H1 (cell line): Measurements from ENCODE around the gene ATG7. TPM values are rescaled to one million over a fixed set of nuclear protein-coding genes. Genes with fewer than 3 reads are reported as not detected.

Experiments used
- CTCF ChIA-PET: fragments of 300-600 bp; sonication (Branson Sonifier 250); formaldehyde crosslinking; loops from one replicate; lab custom pipeline; 2021; ENCODE audit not compliant: partially characterized antibody; lab: Charles Lee
- POLR2A ChIA-PET: fragments of 300-600 bp; sonication (Branson Sonifier 250); formaldehyde crosslinking; loops from one replicate; lab custom pipeline; 2021; ENCODE audit warnings: inconsistent platforms; ENCODE audit not compliant: partially characterized antibody; lab: Charles Lee
- DNase-seq, 2 experiments: peaks; one replicate each; pipeline versions ENCODE4 v3.0.0 to v3.0.0-alpha.2; 2010 to 2022; ENCODE audit warnings: low spot score in 2 of 2, low read depth in 1 of 2, mixed read lengths in 1 of 2
- FAIRE-seq: peaks from 2 replicates; lab custom pipeline; 2011; peaks lifted over from hg19 to GRCh38; lab: Jason Lieb, UNC
- H2AFZ ChIP-seq: 2 replicates; pipeline ENCODE4 v1.8.1; 2012; ENCODE audit warnings: low read length, inconsistent platforms
- H2AK5ac ChIP-seq: 2 replicates; pipeline ENCODE4 v1.6.1; 2013; ENCODE audit warnings: low read depth, low read length
- H2BK120ac ChIP-seq: replicated peaks from 2 replicates; pipeline ENCODE3; 2013; ENCODE audit warnings: low read depth, low read length, inconsistent platforms
- H2BK12ac ChIP-seq: 2 replicates; pipeline ENCODE4 v1.6.1; 2013; ENCODE audit warnings: low read depth, low read length
- H2BK15ac ChIP-seq: 2 replicates; pipeline ENCODE4 v1.6.1; 2013; ENCODE audit warnings: low read length
- H2BK20ac ChIP-seq: 2 replicates; pipeline ENCODE4 v1.6.1; 2013; ENCODE audit warnings: low read length
- H2BK5ac ChIP-seq: 2 replicates; pipeline ENCODE4 v1.6.1; 2013; ENCODE audit warnings: low read depth, low read length
- H3K14ac ChIP-seq: 2 replicates; pipeline ENCODE4 v1.6.1; 2013; ENCODE audit warnings: inconsistent platforms; ENCODE audit not compliant: insufficient read length
- H3K18ac ChIP-seq: 2 replicates; pipeline ENCODE4 v1.6.1; 2013; ENCODE audit warnings: low read length; ENCODE audit errors: extremely low read depth
- H3K23ac ChIP-seq: 2 replicates; pipeline ENCODE4 v1.6.1; 2013; ENCODE audit warnings: inconsistent platforms; ENCODE audit not compliant: insufficient read length
- H3K23me2 ChIP-seq: 2 replicates; pipeline ENCODE4 v1.6.1; 2013; ENCODE audit warnings: low read depth, low read length
- H3K27ac ChIP-seq: 2 replicates; pipeline ENCODE4 v1.6.1; 2011; ENCODE audit warnings: low read depth, low read length, inconsistent platforms
- H3K27me3 ChIP-seq, 4 experiments: replicated peaks in 1 of 4; 1 replicate in 1 of 4; 2 replicates in 3 of 4; pipeline versions ENCODE4 v1.6.1 to v1.8.1; 2011 to 2013; ENCODE audit warnings: low read length in 3 of 4, mild to moderate bottlenecking in 3 of 4, inconsistent platforms in 2 of 4, mixed read lengths in 2 of 4, moderate library complexity in 1 of 4; ENCODE audit not compliant: control insufficient read depth in 3 of 4, insufficient read depth in 3 of 4; ENCODE audit errors: extremely low read depth in 1 of 4
- H3K36me3 ChIP-seq, 4 experiments: 2 replicates each; pipeline versions ENCODE4 v1.6.1 to v1.8.1; 2011 to 2013; ENCODE audit warnings: mild to moderate bottlenecking in 4 of 4, low read length in 3 of 4, moderate library complexity in 2 of 4, control low read depth in 1 of 4, inconsistent platforms in 1 of 4; ENCODE audit not compliant: insufficient read depth in 4 of 4, control insufficient read depth in 2 of 4
- H3K4ac ChIP-seq: replicated peaks from 2 replicates; pipeline ENCODE3; 2013; ENCODE audit warnings: low read length, low read depth, mixed read lengths, inconsistent platforms; ENCODE audit not compliant: insufficient read length
- H3K4me1 ChIP-seq, 4 experiments: replicated peaks in 1 of 4; 1 replicate in 1 of 4; 2 replicates in 3 of 4; pipeline versions ENCODE4 v1.6.1 to v1.8.1; 2011 to 2013; ENCODE audit warnings: low read length in 3 of 4, inconsistent platforms in 2 of 4, mixed read lengths in 1 of 4; ENCODE audit not compliant: insufficient read depth in 4 of 4, control insufficient read depth in 3 of 4
- H3K4me2 ChIP-seq, 2 experiments: 2 replicates each; pipeline versions ENCODE4 v1.6.1 to v1.8.1; 2011 to 2013; ENCODE audit warnings: low read depth in 2 of 2, low read length in 2 of 2, control low read depth in 1 of 2, inconsistent platforms in 1 of 2, mild to moderate bottlenecking in 1 of 2; ENCODE audit not compliant: insufficient read depth in 1 of 2
- H3K4me3 ChIP-seq, 4 experiments: fragments of 200-600, 300-600 bp in 1 of 4; sonication (generic), shearing (Covaris generic), sonication (Bioruptor Twin) in 1 of 4; 2 replicates each; pipeline versions ENCODE4 v1.5.1 to v1.8.1; 2011 to 2016; ENCODE audit warnings: low read length in 4 of 4, low read depth in 3 of 4, control low read depth in 2 of 4, inconsistent platforms in 2 of 4, mild to moderate bottlenecking in 2 of 4, mixed read lengths in 1 of 4, moderate library complexity in 1 of 4; ENCODE audit not compliant: insufficient read depth in 2 of 4; ENCODE audit errors: extremely low read depth in 1 of 4
- H3K56ac ChIP-seq: replicated peaks from 2 replicates; pipeline ENCODE3; 2013; ENCODE audit warnings: low read depth, mild to moderate bottlenecking, mixed read lengths, low read length, inconsistent platforms; ENCODE audit not compliant: insufficient read length
- H3K79me1 ChIP-seq: 2 replicates; pipeline ENCODE4 v1.6.1; 2013; ENCODE audit warnings: low read depth, low read length, control low read depth
- H3K79me2 ChIP-seq, 2 experiments: 2 replicates each; pipeline versions ENCODE4 v1.6.1 to v1.8.1; 2012 to 2013; ENCODE audit warnings: low read length in 2 of 2, mild to moderate bottlenecking in 2 of 2, inconsistent platforms in 1 of 2; ENCODE audit not compliant: insufficient read depth in 2 of 2, control insufficient read depth in 1 of 2
- H3K9ac ChIP-seq, 4 experiments: replicated peaks in 1 of 4; 1 replicate in 1 of 4; 2 replicates in 3 of 4; pipeline versions ENCODE4 v1.6.1 to v1.8.1; 2011 to 2013; ENCODE audit warnings: low read depth in 3 of 4, low read length in 3 of 4, control low read depth in 2 of 4, mild to moderate bottlenecking in 2 of 4, moderate library complexity in 2 of 4, inconsistent platforms in 1 of 4; ENCODE audit errors: extremely low read depth in 1 of 4
- H3K9me3 ChIP-seq, 2 experiments: 2 replicates each; pipeline versions ENCODE4 v1.6.1 to v1.8.1; 2012 to 2013; ENCODE audit warnings: mild to moderate bottlenecking in 2 of 2, moderate library complexity in 2 of 2, control low read depth in 1 of 2, inconsistent platforms in 1 of 2, low read depth in 1 of 2, low read length in 1 of 2, mixed read lengths in 1 of 2; ENCODE audit not compliant: insufficient read depth in 2 of 2
- H4K20me1 ChIP-seq, 2 experiments: replicated peaks in 1 of 2; 2 replicates each; pipeline versions ENCODE3 to v1.8.1; 2011 to 2013; ENCODE audit warnings: inconsistent platforms in 2 of 2, low read length in 2 of 2, mild to moderate bottlenecking in 1 of 2; ENCODE audit not compliant: insufficient read depth in 2 of 2, control insufficient read depth in 1 of 2
- H4K5ac ChIP-seq: 2 replicates; pipeline ENCODE4 v1.6.1; 2013; ENCODE audit warnings: low read length, low read depth, mixed read lengths, inconsistent platforms; ENCODE audit not compliant: insufficient read length
- H4K8ac ChIP-seq: 2 replicates; pipeline ENCODE4 v1.8.0; 2013; ENCODE audit warnings: mild to moderate bottlenecking, moderate library complexity, low read length, inconsistent platforms; ENCODE audit not compliant: insufficient read depth; ENCODE audit errors: extremely low read depth
- H4K91ac ChIP-seq: replicated peaks from 2 replicates; pipeline ENCODE3; 2013; ENCODE audit warnings: low read length, mixed read lengths, inconsistent platforms; ENCODE audit not compliant: insufficient read length
- ATF3 ChIP-seq: IDR thresholded peaks from 2 replicates; pipeline ENCODE4 v1.6.1; 2011; ENCODE audit warnings: low read depth, mild to moderate bottlenecking, low read length; ENCODE audit not compliant: insufficient read depth
- BACH1 ChIP-seq: IDR thresholded peaks from 2 replicates; pipeline ENCODE4 v1.6.1; 2012; ENCODE audit warnings: low read length, improper control_type of control experiment
- CEBPB ChIP-seq: IDR thresholded peaks from 2 replicates; pipeline ENCODE4 v1.6.1; 2012; ENCODE audit warnings: low read depth, low read length
- EP300 ChIP-seq, 2 experiments: IDR thresholded peaks; 1 replicate in 1 of 2; 2 replicates in 1 of 2; pipeline ENCODE4 v1.6.1; 2011 to 2012; ENCODE audit warnings: low read depth in 2 of 2, low read length in 2 of 2, mild to moderate bottlenecking in 2 of 2, borderline replicate concordance in 1 of 2, inconsistent platforms in 1 of 2, moderate library complexity in 1 of 2
- EZH2 ChIP-seq: fragments of 200-600 bp; sonication (generic); IDR thresholded peaks from 2 replicates; pipeline ENCODE4 v1.7.1; 2012; ENCODE audit warnings: low read depth, mild to moderate bottlenecking, moderate library complexity, low read length, inconsistent platforms; ENCODE audit not compliant: severe bottlenecking
- JUN ChIP-seq: IDR thresholded peaks from 2 replicates; pipeline ENCODE4 v1.6.1; 2011; ENCODE audit warnings: low read depth, mild to moderate bottlenecking, improper control_type of control experiment, low read length
- POLR2A ChIP-seq, 2 experiments: IDR thresholded peaks; 1 replicate in 1 of 2; 2 replicates in 1 of 2; pipeline ENCODE4 v1.6.1; 2011; ENCODE audit warnings: low read depth in 2 of 2, low read length in 2 of 2, mild to moderate bottlenecking in 2 of 2; ENCODE audit errors: control extremely low read depth in 1 of 2
- SIX5 ChIP-seq: IDR thresholded peaks from 2 replicates; pipeline ENCODE4 v1.6.1; 2011; ENCODE audit warnings: mild to moderate bottlenecking, low read depth, low read length
- SP1 ChIP-seq: IDR thresholded peaks from 2 replicates; pipeline ENCODE4 v1.6.1; 2011; ENCODE audit warnings: low read depth, low read length
- TAF7 ChIP-seq: optimal IDR thresholded peaks from 2 replicates; pipeline ENCODE3; 2011; ENCODE audit warnings: low read depth, mild to moderate bottlenecking, inconsistent platforms, low read length, moderate library complexity, borderline replicate concordance
- TBP ChIP-seq: IDR thresholded peaks from 2 replicates; pipeline ENCODE4 v1.6.1; 2011; ENCODE audit warnings: low read depth, low read length, improper control_type of control experiment
- TCF12 ChIP-seq: IDR thresholded peaks from 2 replicates; pipeline ENCODE4 v1.6.1; 2011; ENCODE audit warnings: low read depth, mild to moderate bottlenecking, low read length
- WGBS, 2 experiments: shearing (Covaris generic) in 1 of 2; methylation state at CpG; one replicate each; pipeline versions ENCODE4 v1.1.6 to v1.1.7; 2013 to 2015; ENCODE audit warnings: low lambda C conversion rate in 2 of 2, mixed read lengths in 2 of 2, inconsistent platforms in 1 of 2, low coverage in 1 of 2, missing lambda C conversion rate in 1 of 2; ENCODE audit not compliant: insufficient replicate concordance in 2 of 2, insufficient coverage in 1 of 2, insufficient read length in 1 of 2; ENCODE audit errors: extremely low coverage in 1 of 2, missing lambda C conversion rate in 1 of 2; 5-methylcytosine and 5-hydroxymethylcytosine counted together
- polyA plus RNA-seq, 7 experiments: library from polyadenylated mRNA; depleted of rRNA in 3 of 7; stranded (reverse) in 5 of 7; unstranded in 2 of 7; fragments of >200 nt in 5 of 7; fragments of 200-250 nt in 2 of 7; gene quantifications; 1 replicate in 5 of 7; 2 replicates in 1 of 7; 4 replicates in 1 of 7; pipeline versions ENCODE4 v1.2.1 to v1.2.3, GENCODE V29; 2011 to 2013; ENCODE audit warnings: missing spikeins in 2 of 7, mixed read lengths in 2 of 7
- total RNA-seq: library from RNA; stranded (reverse); fragmentation: NEBNext Ultra II Directional; extraction: Animal tissue kit (Norgen Biotek cat#: 25700); gene quantifications from 2 replicates; pipeline ENCODE4 v1.2.1, GENCODE V29; 2021
- TF ChIP-seq, protein P1 (sequence below): IDR thresholded peaks from 2 replicates; pipeline ENCODE4 v1.6.1; 2012; ENCODE audit warnings: inconsistent platforms

The ATG7 gene
- total and polyA plus RNA-seq, 2 of the 8 experiments (the other 6 are each of a cell fraction or from before 2014, with no cell fraction given), result 15.0 to 19.1 TPM

- no peaks in the 10 kb centered on the region for H3K9me3 ChIP-seq
- H3K27me3 ChIP-seq, result no peaks in the 10 kb centered on the region
- H3K23ac ChIP-seq, result no peak overlapping the region
- no peak overlapping the region for H3K9ac ChIP-seq
- no peak overlapping the region for H3K4me2 ChIP-seq
- H3K18ac ChIP-seq, result no peak overlapping the region
- no peak overlapping the region for H2BK15ac ChIP-seq
- 78% methylated on average over 2 of the region's 2 CpGs; no CpG with 5 or more reads in 1 of the 2 experiments for WGBS, 2 experiments
- DNase-seq (no peak), FAIRE-seq (no peak)
- H4K5ac ChIP-seq, result no peak overlapping the region
- no peaks in the 10 kb centered on the region for H3K36me3 ChIP-seq
- no peaks in the 10 kb centered on the region for H3K79me2 ChIP-seq
- no peak overlapping the region for H2AFZ ChIP-seq
- CTCF ChIA-PET, result interaction anchor here (0.6 to 1.5 kb wide), 3 partner anchors 8 to 23 kb away, joined by 3 to 4 read pairs (median 3); no protein-coding TSS in a partner anchor
- no peak overlapping the region for H4K8ac ChIP-seq
- H3K56ac ChIP-seq, result no peak overlapping the region
- H2BK120ac ChIP-seq, result no peak overlapping the region
- POLR2A ChIA-PET, result no interaction called here
- H2BK5ac ChIP-seq, result no peak overlapping the region
- H3K4me3 ChIP-seq, result no peak overlapping the region
- H3K23me2 ChIP-seq, result no peaks in the 10 kb centered on the region
- no peak overlapping the region for H3K14ac ChIP-seq
- H2BK20ac ChIP-seq, result no peak overlapping the region
- TF ChIP-seq JUN (no peak), ATF3 (no peak), EZH2 (no peak), SP1 (no peak), EP300 (IDR thresholded peaks at IDR 0.05; ENCODE audit: borderline replicate concordance in 1 of 2, low read depth in 2 of 2, low read length in 2 of 2) (no peak), TBP (no peak), TCF12 (no peak), SIX5 (no peak), CEBPB (no peak), BACH1 (no peak), TAF7 (no peak), POLR2A (IDR thresholded peaks at IDR 0.05; ENCODE audit: control extremely low read depth in 1 of 2, low read depth in 2 of 2, low read length in 2 of 2) (no peak)
- TF ChIP-seq, protein P1, sequence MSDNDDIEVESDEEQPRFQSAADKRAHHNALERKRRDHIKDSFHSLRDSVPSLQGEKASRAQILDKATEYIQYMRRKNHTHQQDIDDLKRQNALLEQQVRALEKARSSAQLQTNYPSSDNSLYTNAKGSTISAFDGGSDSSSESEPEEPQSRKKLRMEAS, result no peak
- no peak overlapping the region for H4K91ac ChIP-seq
- H3K4me1 ChIP-seq, result no peaks in the 10 kb centered on the region; a peak in 1 of 7 replicates
- no peak overlapping the region for H3K4ac ChIP-seq
- no peak overlapping the region for H3K27ac ChIP-seq
- H4K20me1 ChIP-seq, result no peaks in the 10 kb centered on the region
- no peak overlapping the region for H2BK12ac ChIP-seq
- H2AK5ac ChIP-seq, result no peak overlapping the region
- no peaks in the 10 kb centered on the region for H3K79me1 ChIP-seq
These were observed 177.8 kb downstream of the ATG7 start for GRCh38 chr3:11450015-11450414.
